Ectodermal cell (in vitro differentiated cells): ENCODE results near the gene KRT34.
"Not testable (repeated sequence)": the region's sequence is repeated elsewhere in the genome, so short reads cannot be mapped to it uniquely, and the experiment has no call there.

ENCODE experiments used
- H3K27ac ChIP-seq: 2 replicates; pipeline ENCODE4 v1.7.0; 2013; ENCODE audit warnings: mild to moderate bottlenecking, low read depth, low read length; ENCODE audit not compliant: insufficient read depth, poor library complexity, severe bottlenecking
- H3K27me3 ChIP-seq: 2 replicates; pipeline ENCODE4 v1.7.0; 2013; ENCODE audit warnings: mild to moderate bottlenecking, low read length; ENCODE audit not compliant: insufficient read depth, control insufficient read depth, poor library complexity, severe bottlenecking
- H3K36me3 ChIP-seq: one replicate; pipeline ENCODE4 v1.7.0; 2013; ENCODE audit warnings: low read length; ENCODE audit not compliant: control insufficient read depth, insufficient read depth
- H3K4me1 ChIP-seq: one replicate; pipeline ENCODE4 v1.7.0; 2013; ENCODE audit warnings: low read length; ENCODE audit not compliant: control insufficient read depth, insufficient read depth
- H3K4me3 ChIP-seq: 2 replicates; pipeline ENCODE4 v1.7.0; 2013; ENCODE audit warnings: low read depth, low read length, control low read depth; ENCODE audit not compliant: insufficient read depth
- H3K9me3 ChIP-seq: 2 replicates; pipeline ENCODE4 v1.7.0; 2013; ENCODE audit warnings: mild to moderate bottlenecking, low read length, moderate library complexity; ENCODE audit not compliant: control insufficient read depth
- WGBS, 2 experiments: methylation state at CpG; one replicate each; pipeline ENCODE4 v1.1.7; 2013; ENCODE audit warnings: missing lambda C conversion rate in 2 of 2; 5-methylcytosine and 5-hydroxymethylcytosine counted together

KRT34 gene

DNA sequence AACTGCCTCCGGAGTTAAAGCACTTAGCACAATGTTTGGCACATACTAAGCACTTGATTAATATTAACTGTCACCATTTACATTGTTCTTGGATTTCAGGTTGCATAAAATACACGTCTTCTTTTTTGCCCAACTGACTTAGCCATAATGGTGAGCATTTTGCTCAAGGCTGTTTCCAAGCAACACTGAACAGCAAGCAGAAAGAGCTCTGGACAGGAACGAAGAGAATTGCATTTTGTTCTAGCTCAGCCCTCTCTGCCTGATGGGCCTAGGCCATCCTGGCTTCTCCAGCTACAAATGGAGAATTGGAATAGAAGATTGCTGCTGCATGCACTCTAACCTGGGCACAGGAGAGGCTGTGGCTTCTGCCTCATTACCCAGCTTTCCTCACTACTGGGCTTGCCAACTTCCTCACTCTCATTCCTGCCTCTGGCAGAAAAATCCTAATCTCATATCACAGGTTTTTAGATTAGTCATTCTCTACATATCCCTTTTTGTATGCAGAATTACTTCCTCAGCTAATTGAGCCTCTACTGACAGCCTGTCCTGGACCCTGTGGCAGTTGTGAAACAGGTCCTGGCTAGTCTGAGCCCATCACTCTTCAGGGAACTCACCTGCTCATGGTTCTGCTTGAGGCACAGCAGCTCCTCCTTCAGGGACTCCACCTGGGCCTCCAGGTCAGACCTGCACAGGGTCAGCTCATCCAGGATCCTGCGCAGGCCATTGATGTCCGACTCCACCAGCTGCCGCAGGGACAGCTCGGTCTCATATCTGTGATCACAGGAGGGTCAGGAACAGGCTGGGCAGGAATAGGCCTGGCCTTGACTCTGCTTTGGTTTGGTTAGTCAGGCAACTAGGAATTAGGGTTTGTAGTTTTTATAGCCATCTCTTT is 34.0 kb downstream of the KRT34 start:
- Histone ChIP-seq H3K27me3 (no peaks in the 10 kb centered on the region), H3K9me3 (no peaks in the 10 kb centered on the region), H3K4me3 (no peak overlapping the region), H3K4me1 (no peaks in the 10 kb centered on the region), H3K27ac (no peak overlapping the region), H3K36me3 (no peaks in the 10 kb centered on the region)
- WGBS, 2 experiments = 94 to 95% methylated on average over 7 of the region's 7 CpGs

DNA sequence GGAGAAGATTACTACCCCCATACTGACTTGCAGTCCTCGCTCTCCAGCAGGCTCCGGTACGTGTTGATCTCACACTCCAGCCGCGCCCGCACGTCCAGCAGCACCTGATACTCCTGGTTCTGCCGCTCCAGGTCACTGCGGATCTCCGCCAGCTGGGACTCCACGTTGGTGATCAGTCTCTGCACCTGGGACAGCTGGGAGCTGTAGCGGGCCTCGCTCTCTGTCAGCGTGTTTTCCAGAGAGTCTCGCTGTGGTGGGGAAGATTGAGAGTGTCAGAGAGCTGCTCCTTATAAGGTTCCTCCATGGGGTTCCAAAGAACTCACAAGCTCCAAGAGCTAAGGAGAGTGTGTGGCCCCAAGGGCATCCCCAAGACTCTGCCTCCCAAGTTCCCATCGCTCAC is 35.7 kb downstream of the KRT34 start:
- H3K4me3 ChIP-seq, H3K36me3 ChIP-seq: not testable (repeated sequence)
- WGBS, 2 experiments = 96% methylated on average over 16 of the region's 16 CpGs

DNA sequence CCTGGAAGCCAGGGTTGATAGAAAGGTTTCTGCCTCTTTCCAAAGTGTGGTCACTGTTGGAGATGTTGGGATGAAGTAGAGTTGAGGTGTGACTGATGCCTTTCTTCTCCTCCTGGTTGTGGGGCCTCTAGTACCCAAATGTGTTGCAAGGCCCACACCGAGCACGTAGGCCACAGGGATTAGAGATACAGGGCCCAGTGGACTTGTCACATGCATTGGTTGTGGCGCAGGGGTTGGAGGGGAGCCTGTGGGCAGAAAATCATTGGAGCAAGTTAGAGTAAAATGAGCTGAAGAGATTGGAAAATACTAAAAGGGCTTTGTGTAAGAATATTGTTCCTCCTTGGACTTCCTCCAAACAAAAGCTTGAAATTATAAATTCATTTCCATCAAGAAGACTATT is 36.1 kb downstream of the KRT34 start:
- Histone ChIP-seq H3K36me3 (no peaks in the 10 kb centered on the region), H3K27ac (no peak overlapping the region), H3K4me1 (no peaks in the 10 kb centered on the region), H3K27me3 (no peaks in the 10 kb centered on the region), H3K9me3 (no peaks in the 10 kb centered on the region), H3K4me3 (no peak overlapping the region)
- WGBS, 2 experiments = 97 to 98% methylated on average over 3 of the region's 3 CpGs

More for the DNA sequence above, 35.7 kb downstream of the KRT34 start:
- not testable (repeated sequence) for H3K27ac ChIP-seq, H3K4me1 ChIP-seq, H3K9me3 ChIP-seq, H3K27me3 ChIP-seq

DNA sequence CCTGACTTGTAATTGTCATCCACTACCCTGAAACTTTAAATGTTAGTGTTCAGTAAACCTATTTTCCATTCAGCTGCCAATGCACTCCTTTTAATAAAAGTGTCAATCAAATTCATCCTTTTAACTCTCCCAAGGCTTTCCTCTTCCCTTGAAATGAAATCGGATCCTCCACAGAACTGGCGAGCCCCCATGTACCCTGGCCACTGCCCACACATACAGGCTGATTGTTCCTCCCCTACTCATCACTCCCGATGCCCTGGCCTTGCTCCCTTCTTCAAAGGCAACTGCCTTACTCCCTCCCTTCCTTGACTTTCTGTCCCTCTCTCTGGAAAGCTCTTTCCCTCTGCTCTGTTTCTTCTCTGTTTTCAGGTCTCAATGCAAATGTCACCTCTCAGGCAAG is 39.1 kb downstream of the KRT34 start:
- no peak overlapping the region for H3K4me3 ChIP-seq
- H3K9me3 ChIP-seq = no peaks in the 10 kb centered on the region
- H3K27ac ChIP-seq = no peak overlapping the region
- H3K36me3 ChIP-seq = no peaks in the 10 kb centered on the region
- no peaks in the 10 kb centered on the region for H3K4me1 ChIP-seq
- WGBS, 2 experiments = 82 to 89% methylated on average over 3 of the region's 3 CpGs
- H3K27me3 ChIP-seq = no peaks in the 10 kb centered on the region

DNA sequence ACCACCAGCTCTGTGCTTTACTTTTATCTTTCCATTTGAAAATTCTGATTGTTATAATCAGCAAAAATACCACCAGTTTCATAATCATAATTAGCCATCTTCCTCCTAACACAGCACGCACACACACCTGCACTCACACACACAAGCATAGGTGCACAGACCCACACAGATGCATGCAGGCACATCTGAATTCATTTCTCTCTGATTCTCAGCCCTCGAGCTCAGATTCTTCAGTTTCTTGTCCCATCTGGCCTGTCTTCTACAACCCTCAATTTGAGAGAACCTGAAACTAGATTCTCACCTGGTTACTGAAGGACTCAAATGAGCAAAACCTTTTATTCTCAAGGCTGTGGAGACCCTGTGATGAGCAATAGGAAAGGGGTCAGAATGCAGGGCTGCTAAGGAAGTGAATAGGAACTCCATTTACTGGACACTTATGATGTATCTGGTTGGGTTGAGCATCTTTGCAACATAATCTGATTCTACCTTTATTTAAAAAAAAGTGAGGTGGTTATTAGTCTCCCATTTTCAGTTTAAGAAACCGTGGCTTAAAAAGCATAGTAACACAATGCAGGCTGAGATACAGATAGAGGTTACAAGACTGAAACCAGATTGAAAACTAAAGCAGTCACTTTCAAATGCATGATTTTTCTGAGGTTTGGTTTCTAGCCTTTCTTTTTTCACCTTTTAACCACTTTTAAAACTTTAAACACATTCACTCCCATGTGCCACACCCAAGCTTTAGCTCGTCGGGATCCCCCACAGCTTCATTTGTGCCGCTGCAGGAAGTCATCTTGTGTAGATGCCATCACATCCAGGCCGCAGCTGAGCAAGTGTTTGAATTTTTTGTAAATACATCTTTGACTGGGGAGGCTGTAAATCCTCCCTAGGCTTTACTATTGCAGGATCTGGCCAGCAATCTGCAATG is 40.9 kb downstream of the KRT34 start:
- H3K4me1 ChIP-seq = no peaks in the 10 kb centered on the region
- H3K27me3 ChIP-seq = no peaks in the 10 kb centered on the region
- 90 to 91% methylated on average over 7 of the region's 7 CpGs for WGBS, 2 experiments
- H3K4me3 ChIP-seq = no peak overlapping the region
- H3K27ac ChIP-seq = no peak overlapping the region
- no peaks in the 10 kb centered on the region for H3K9me3 ChIP-seq
- H3K36me3 ChIP-seq = no peaks in the 10 kb centered on the region

DNA sequence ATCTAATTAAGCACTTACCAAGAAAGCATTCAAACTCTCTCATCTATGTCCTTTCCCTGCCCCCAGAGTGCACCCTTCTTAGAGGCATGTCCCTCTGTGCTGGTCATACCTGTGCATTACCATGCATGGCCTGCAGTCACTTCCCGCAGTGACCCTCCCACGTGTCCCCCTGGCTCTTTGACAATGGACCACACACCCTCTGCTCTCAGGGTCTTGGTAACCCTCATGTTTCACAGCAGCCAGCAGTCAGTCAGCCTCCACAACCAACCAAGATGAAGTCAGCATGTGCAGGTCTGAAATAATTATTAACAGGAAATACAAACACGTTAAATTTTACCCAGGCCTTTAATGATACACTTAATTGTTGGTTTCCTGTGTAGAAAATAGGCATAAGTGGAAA is 41.6 kb downstream of the KRT34 start:
- Histone ChIP-seq H3K4me1 (no peaks in the 10 kb centered on the region), H3K27me3 (no peaks in the 10 kb centered on the region), H3K4me3 (no peak overlapping the region), H3K9me3 (no peaks in the 10 kb centered on the region), H3K27ac (no peak overlapping the region), H3K36me3 (no peaks in the 10 kb centered on the region)
- WGBS, 2 experiments = 70 to 73% methylated on average over 2 to 3 of the region's 3 CpGs

DNA sequence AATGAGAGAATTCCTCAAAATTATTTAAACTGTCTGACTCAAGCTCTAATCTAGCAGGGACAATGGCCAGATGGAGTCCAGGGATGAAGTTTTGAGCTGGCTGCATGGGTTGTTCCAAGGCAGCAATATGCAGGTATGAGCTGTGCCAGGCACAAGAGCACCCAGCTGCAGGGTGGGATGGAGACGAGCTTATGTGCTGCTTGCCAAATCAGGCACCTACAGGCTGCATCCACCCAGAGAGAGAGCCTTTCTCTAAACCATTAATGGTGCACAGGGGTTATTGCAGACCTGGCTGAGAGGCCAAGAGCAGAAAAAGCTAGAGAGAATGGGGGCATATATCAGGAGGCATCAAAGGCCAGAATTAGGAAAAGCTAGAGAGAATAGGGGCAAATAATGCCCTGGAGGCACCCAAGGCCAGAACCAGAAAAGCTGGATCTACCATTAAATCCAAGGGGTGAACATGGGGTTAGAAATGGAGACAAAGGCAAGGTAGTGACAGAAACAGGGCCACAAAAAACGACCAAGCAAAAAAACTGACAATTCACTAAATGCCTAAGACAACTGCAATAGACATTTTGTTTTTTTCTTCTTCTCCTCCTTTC is 42.4 kb downstream of the KRT34 start:
- WGBS, 2 experiments = 77 to 85% methylated on average over 2 of the region's 2 CpGs
- Histone ChIP-seq H3K4me1 (no peaks in the 10 kb centered on the region), H3K27ac (no peak overlapping the region), H3K27me3 (no peaks in the 10 kb centered on the region), H3K9me3 (no peaks in the 10 kb centered on the region), H3K4me3 (no peak overlapping the region), H3K36me3 (no peaks in the 10 kb centered on the region)

DNA sequence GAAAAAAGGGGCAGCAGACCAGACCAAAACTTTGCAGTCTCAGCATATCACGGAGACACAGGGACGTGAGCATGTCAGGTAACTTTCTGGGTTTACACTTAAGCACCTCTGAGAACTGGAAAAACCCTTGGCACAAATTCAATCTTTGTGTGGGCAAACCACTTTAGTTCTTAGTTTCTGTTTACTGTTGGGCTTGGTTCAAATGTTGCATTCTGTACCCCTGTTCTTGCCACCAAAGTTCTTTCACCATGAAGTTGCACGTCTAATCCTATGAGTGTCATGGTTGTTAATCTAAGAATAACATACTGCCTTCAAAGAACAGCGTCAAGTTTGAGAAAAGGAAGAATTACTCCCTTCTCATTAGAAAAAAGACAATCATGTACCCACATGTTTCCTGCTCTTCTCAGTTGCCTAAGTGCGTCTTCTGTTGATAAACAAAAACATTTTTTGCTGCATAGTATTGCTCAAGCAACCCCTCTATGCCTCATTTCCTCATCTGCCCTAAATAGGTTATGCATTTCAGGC is 43.1 kb downstream of the KRT34 start:
- Histone ChIP-seq H3K4me3 (no peak overlapping the region), H3K36me3 (no peaks in the 10 kb centered on the region), H3K4me1 (no peaks in the 10 kb centered on the region), H3K27me3 (no peaks in the 10 kb centered on the region), H3K27ac (no peak overlapping the region), H3K9me3 (no peaks in the 10 kb centered on the region)
- WGBS, 2 experiments = 92 to 94% methylated on average over 5 of the region's 5 CpGs

DNA sequence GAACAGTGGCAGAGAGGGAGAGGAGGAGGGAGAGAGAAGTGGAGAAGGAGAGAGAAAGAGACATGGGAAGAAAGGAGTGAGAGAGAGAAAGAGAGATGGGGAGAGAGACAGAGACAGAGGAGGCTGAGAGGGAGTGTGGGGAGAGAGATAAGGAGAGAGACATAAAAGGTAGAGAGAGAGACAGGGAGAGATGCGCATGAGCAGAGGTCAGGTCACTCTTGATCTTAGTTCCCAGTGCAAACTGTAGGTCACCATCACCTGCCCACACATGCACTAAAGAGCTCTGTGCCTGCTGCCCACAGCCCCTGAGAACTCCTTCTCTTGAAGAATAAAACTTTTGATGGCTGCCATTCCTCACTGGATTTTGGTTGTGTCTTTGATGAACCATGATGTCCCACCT is 46.4 kb downstream of the KRT34 start:
- H3K27me3 ChIP-seq = no peaks in the 10 kb centered on the region

More for the DNA sequence above, 46.4 kb downstream of the KRT34 start:
- Histone ChIP-seq H3K9me3 (no peaks in the 10 kb centered on the region), H3K4me1 (no peaks in the 10 kb centered on the region), H3K27ac (no peak overlapping the region), H3K36me3 (no peaks in the 10 kb centered on the region), H3K4me3 (no peak overlapping the region)
- WGBS, 2 experiments = 92 to 97% methylated on average over 1 of the region's 1 CpG
